Caco-2 (cell line): Measurements from ENCODE around the gene RAC2. TPM values are rescaled to one million over a fixed set of nuclear protein-coding genes. Genes with fewer than 3 reads are reported as not detected.

Experiments used
- BruUV-seq: library from RNA; stranded (reverse); fragments of 400-500 nt; replicated peaks from 2 replicates; lab custom pipeline; 2021; lab: Mats Ljungman, UMichigan
- CTCF ChIA-PET: fragments of 300-600 bp; sonication (Branson Sonifier 250); formaldehyde crosslinking; loops from one replicate; lab custom pipeline; 2022; ENCODE audit warnings: antibody characterized with exemption; lab: Charles Lee
- POLR2A ChIA-PET: fragments of 300-600 bp; sonication (Branson Sonifier 250); formaldehyde crosslinking; loops from one replicate; lab custom pipeline; 2022; ENCODE audit warnings: antibody characterized with exemption; lab: Charles Lee
- DNase-seq, 2 experiments: peaks; one replicate each; pipeline versions ENCODE4 v3.0.0 to v3.0.0-alpha.2; 2020 to 2022
- H3K27me3 ChIP-seq: replicated peaks from 2 replicates; pipeline ENCODE4 v1.6.0; 2011; ENCODE audit warnings: low read length; ENCODE audit not compliant: control insufficient read depth, insufficient read depth
- H3K36me3 ChIP-seq: 2 replicates; pipeline ENCODE4 v1.5.1; 2011; ENCODE audit warnings: low read length; ENCODE audit not compliant: control insufficient read depth, insufficient read depth
- H3K4me1 ChIP-seq: fragments of 250-450 bp; sonication (Bioruptor Pico); 2 replicates; pipeline ENCODE4 v1.5.1; 2020; ENCODE audit warnings: mild to moderate bottlenecking
- H3K4me3 ChIP-seq: 2 replicates; pipeline ENCODE4 v1.5.1; 2011; ENCODE audit warnings: low read depth, mild to moderate bottlenecking, control low read depth, low read length
- H3K9me3 ChIP-seq: fragments of 250-450 bp; sonication (Bioruptor Pico); 2 replicates; pipeline ENCODE4 v1.5.1; 2020; ENCODE audit warnings: mild to moderate bottlenecking, moderate library complexity
- H3K27ac Mint-ChIP-seq: one replicate; pipeline ENCODE4 v1.8.0; 2022; ENCODE audit warnings: mixed read lengths; ENCODE audit not compliant: unreplicated experiment
- H3K27me3 Mint-ChIP-seq: one replicate; pipeline ENCODE4 v1.8.0; 2022; ENCODE audit warnings: mixed read lengths; ENCODE audit not compliant: insufficient read depth, unreplicated experiment
- H3K36me3 Mint-ChIP-seq: one replicate; pipeline ENCODE4 v1.8.0; 2022; ENCODE audit warnings: mild to moderate bottlenecking, mixed read lengths; ENCODE audit not compliant: insufficient read depth, unreplicated experiment
- H3K4me1 Mint-ChIP-seq: one replicate; pipeline ENCODE4 v1.8.0; 2022; ENCODE audit warnings: low read depth, mixed read lengths; ENCODE audit not compliant: unreplicated experiment
- H3K4me3 Mint-ChIP-seq: one replicate; pipeline ENCODE4 v1.8.0; 2022; ENCODE audit warnings: mild to moderate bottlenecking, moderate library complexity, mixed read lengths; ENCODE audit not compliant: unreplicated experiment
- H3K9me3 Mint-ChIP-seq: one replicate; pipeline ENCODE4 v1.8.0; 2022; ENCODE audit warnings: mixed read lengths; ENCODE audit not compliant: unreplicated experiment
- CTCF ChIP-seq, 2 experiments: fragments of 200-600 bp in 1 of 2; IDR thresholded peaks; 1 replicate in 1 of 2; 2 replicates in 1 of 2; pipeline versions ENCODE4 v1.5.1 to v1.8.0; 2011 to 2022; ENCODE audit warnings: antibody characterized with exemption in 1 of 2, control low read depth in 1 of 2, inconsistent platforms in 1 of 2, low read depth in 1 of 2, low read length in 1 of 2, mild to moderate bottlenecking in 1 of 2, moderate library complexity in 1 of 2; ENCODE audit not compliant: insufficient read depth in 1 of 2, severe bottlenecking in 1 of 2, unreplicated experiment in 1 of 2
- intact Hi-C: fragments of 100-400 bp; cut with micrococcal nuclease; formaldehyde crosslinking; loops from one replicate; pipeline ENCODE4 v1.10.0; 2022; ENCODE audit not compliant: unreplicated experiment
- total RNA-seq: library from RNA; stranded (reverse); gene quantifications from 2 replicates; pipeline ENCODE4 v1.2.3, GENCODE V29; 2022

Gene RAC2
- total RNA-seq, 1 experiment from 2014 or later: 0.25 TPM

- Histone ChIP-seq H3K4me1 (peaks cover 69% of the 10 kb centered on the region), H3K4me3 (no peak overlapping the region), H3K27me3 (no peaks in the 10 kb centered on the region), H3K36me3 (no peaks in the 10 kb centered on the region), H3K9me3 (peaks cover 11% of the 10 kb centered on the region)
- no TSS peak for BruUV-seq
- ChIA-PET POLR2A (interaction anchor here (0.6 kb wide), 1 partner anchor 157 kb away, joined by 4 read pairs; no protein-coding TSS in a partner anchor), CTCF (no interaction called here)
- no peaks in the 10 kb centered on the region for H3K27me3 Mint-ChIP-seq
- H3K4me1 Mint-ChIP-seq: peaks cover 32% of the 10 kb centered on the region
- DNase-seq: no peak
- peaks cover 22% of the 10 kb centered on the region for H3K36me3 Mint-ChIP-seq
- no peaks in the 10 kb centered on the region for H3K9me3 Mint-ChIP-seq
- no peak overlapping the region for H3K4me3 Mint-ChIP-seq
- intact Hi-C loops: loop anchor here (10.0 kb wide), 1 partner anchor 259 kb away; no protein-coding TSS in a partner anchor
- H3K27ac Mint-ChIP-seq: peak overlapping the region; percentile 70
- no peak for TF ChIP-seq CTCF (IDR thresholded peaks at IDR 0.05; ENCODE audit: insufficient read depth in 1 of 2, low read depth in 1 of 2, low read length in 1 of 2, severe bottlenecking in 1 of 2, unreplicated experiment in 1 of 2)
Measured at GRCh38 chr22:37195921-37196320, 48.1 kb downstream of the RAC2 start.

- BruUV-seq: no TSS peak
- Mint-ChIP-seq H3K9me3 (no peaks in the 10 kb centered on the region), H3K27ac (no peak overlapping the region), H3K4me1 (peaks cover 37% of the 10 kb centered on the region), H3K36me3 (peaks cover 22% of the 10 kb centered on the region), H3K27me3 (no peaks in the 10 kb centered on the region), H3K4me3 (no peak overlapping the region)
- Histone ChIP-seq H3K36me3 (no peaks in the 10 kb centered on the region), H3K4me1 (peaks cover 69% of the 10 kb centered on the region), H3K27me3 (no peaks in the 10 kb centered on the region), H3K9me3 (peaks cover 11% of the 10 kb centered on the region), H3K4me3 (no peak overlapping the region)
- ChIA-PET POLR2A (no interaction called here), CTCF (no interaction called here)
- no peak for TF ChIP-seq CTCF (IDR thresholded peaks at IDR 0.05; ENCODE audit: insufficient read depth in 1 of 2, low read depth in 1 of 2, low read length in 1 of 2, severe bottlenecking in 1 of 2, unreplicated experiment in 1 of 2)
- no peak for DNase-seq
- intact Hi-C loops: loop anchor here (10.0 kb wide), 1 partner anchor 260 kb away; no protein-coding TSS in a partner anchor
Measured at GRCh38 chr22:37194750-37195149, 49.3 kb downstream of the RAC2 start.

- H3K27me3 ChIP-seq: no peaks in the 10 kb centered on the region
- BruUV-seq: no TSS peak
- H3K27ac Mint-ChIP-seq: peak overlapping the region; percentile 45
- H3K4me3 Mint-ChIP-seq: no peak overlapping the region
- H3K36me3 ChIP-seq: no peaks in the 10 kb centered on the region
- TF ChIP-seq CTCF (IDR thresholded peaks at IDR 0.05; ENCODE audit: insufficient read depth in 1 of 2, low read depth in 1 of 2, low read length in 1 of 2, severe bottlenecking in 1 of 2, unreplicated experiment in 1 of 2): no peak
- H3K36me3 Mint-ChIP-seq: peaks cover 15% of the 10 kb centered on the region
- H3K9me3 ChIP-seq: peaks cover 11% of the 10 kb centered on the region
- H3K9me3 Mint-ChIP-seq: no peaks in the 10 kb centered on the region
- intact Hi-C loops: loop anchor here (10.0 kb wide), 1 partner anchor 261 kb away; no protein-coding TSS in a partner anchor
- H3K4me3 ChIP-seq: no peak overlapping the region
- ChIA-PET POLR2A (no interaction called here), CTCF (no interaction called here)
- peaks cover 47% of the 10 kb centered on the region for H3K4me1 Mint-ChIP-seq
- DNase-seq: peak in 1 of 2 experiments; percentile 31
- no peaks in the 10 kb centered on the region for H3K27me3 Mint-ChIP-seq
- peaks cover 78% of the 10 kb centered on the region for H3K4me1 ChIP-seq
Measured at GRCh38 chr22:37193629-37194191, 50.4 kb downstream of the RAC2 start.
